ENCODE results near the gene RCE1. TPM values are rescaled to one million over a fixed set of nuclear protein-coding genes. Genes with fewer than 3 reads are reported as not detected.

Gene RCE1
- total and polyA plus RNA-seq, 3 donors from 2014 or later: 26.4 to 56.9 (median 54.3) TPM

DNA sequence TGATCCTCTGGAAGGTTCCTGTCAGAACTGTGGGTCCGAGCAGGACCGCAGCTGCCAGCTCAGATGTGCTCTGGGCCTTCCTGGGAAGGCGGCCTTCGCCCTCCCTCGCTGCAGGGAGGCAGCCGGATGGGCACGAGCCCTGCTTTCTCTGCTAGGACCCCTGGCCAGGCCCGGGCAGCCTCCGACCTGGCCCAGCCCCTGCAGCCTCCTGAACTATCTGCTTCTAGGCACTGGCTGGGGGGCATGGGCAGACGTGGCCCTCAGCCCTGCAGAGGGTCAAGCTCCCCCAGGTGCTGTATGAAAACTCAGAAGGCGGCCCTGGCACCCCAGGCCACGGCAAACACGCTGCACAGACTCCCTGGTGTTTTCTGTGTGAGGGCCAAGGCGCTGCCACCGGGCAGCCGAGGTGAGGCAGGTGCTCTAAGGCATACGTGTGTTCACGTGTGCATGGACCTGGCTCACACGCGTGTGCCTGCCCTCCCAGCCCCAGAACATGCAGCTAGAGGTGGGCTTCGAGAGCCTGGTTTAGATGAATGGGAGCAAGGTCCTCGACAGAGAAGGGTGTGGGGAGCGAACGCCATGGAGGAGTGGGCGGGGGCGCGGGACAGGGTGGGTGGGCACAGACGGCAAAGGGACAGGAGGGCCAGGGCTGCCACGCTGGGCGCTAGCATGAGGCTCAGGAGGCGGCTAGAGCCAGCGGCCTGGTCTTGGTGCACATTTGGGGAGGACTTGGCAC, 18.0 kb downstream of the RCE1 start:
- Histone ChIP-seq H3K4me1 (no peaks in the 10 kb centered on the region), H3K27me3 (no peaks in the 10 kb centered on the region), H3K27ac (no peak overlapping the region), H3K36me3 (ENCODE audit: low read depth, missing control alignments) (no peaks in the 10 kb centered on the region), H3K9me3 (no peaks in the 10 kb centered on the region), H3K4me3 (no peak overlapping the region)
- 90 to 95% methylated on average over 15 to 32 of the region's 32 CpGs for WGBS, 2 donors
- no peak for TF ChIP-seq POLR2A (IDR thresholded peaks at IDR 0.05)
- TF ChIP-seq, protein P1, sequence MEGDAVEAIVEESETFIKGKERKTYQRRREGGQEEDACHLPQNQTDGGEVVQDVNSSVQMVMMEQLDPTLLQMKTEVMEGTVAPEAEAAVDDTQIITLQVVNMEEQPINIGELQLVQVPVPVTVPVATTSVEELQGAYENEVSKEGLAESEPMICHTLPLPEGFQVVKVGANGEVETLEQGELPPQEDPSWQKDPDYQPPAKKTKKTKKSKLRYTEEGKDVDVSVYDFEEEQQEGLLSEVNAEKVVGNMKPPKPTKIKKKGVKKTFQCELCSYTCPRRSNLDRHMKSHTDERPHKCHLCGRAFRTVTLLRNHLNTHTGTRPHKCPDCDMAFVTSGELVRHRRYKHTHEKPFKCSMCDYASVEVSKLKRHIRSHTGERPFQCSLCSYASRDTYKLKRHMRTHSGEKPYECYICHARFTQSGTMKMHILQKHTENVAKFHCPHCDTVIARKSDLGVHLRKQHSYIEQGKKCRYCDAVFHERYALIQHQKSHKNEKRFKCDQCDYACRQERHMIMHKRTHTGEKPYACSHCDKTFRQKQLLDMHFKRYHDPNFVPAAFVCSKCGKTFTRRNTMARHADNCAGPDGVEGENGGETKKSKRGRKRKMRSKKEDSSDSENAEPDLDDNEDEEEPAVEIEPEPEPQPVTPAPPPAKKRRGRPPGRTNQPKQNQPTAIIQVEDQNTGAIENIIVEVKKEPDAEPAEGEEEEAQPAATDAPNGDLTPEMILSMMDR (IDR thresholded peaks at IDR 0.05): no peak
- DNase-seq: no peak
- intact Hi-C loops (cut with DNase I; ENCODE audit: low total_unique reads): no loop called here

DNA sequence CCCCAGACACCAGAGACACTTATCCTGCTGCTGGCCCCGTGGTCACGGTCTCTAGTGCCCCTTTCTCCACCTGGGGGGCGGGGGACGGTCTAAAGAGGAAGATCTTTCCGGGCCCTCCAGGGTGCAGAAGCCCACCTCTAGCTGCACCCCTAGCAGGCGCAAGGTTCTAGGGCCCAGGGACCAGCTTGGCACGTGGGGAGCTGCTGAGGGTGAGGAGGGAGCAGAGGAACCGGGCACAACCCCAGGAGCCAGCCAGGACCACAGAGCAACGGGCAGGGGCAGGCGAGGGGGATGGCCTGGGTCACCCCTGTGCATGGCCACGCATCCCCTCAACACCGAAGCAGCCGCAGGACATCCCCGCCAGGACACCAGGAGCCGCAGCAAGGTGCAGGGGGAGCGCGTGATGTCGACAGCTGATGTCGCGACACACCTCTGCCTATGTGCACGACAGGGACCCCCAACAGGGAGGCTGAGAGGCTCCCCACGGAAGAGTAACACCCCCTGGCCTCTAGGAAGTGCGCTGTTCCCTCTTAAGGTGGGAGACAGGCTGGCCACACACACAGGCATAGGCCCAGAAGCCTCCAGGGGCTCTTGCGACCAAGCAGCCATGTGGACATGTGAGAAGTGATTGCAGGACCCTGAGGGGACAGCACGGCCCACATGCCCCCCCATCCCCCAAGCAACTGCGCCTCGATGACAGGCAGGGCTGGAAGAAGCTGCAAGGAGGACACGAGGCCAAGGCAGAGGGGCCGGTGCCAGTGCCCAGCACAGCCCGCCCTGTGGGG, 18.7 kb downstream of the RCE1 start:
- WGBS, 2 donors: 91 to 92% methylated on average over 6 to 29 of the region's 30 CpGs
- no peak overlapping the region for H3K4me3 ChIP-seq
- H3K4me1 ChIP-seq: no peaks in the 10 kb centered on the region
- intact Hi-C loops (cut with DNase I; ENCODE audit: low total_unique reads): no loop called here
- no peak overlapping the region for H3K27ac ChIP-seq
- no peak for TF ChIP-seq POLR2A (IDR thresholded peaks at IDR 0.05)
- TF ChIP-seq, protein P1 (IDR thresholded peaks at IDR 0.05): no peak
- DNase-seq: no peak
- H3K9me3 ChIP-seq: no peaks in the 10 kb centered on the region
- H3K27me3 ChIP-seq: no peaks in the 10 kb centered on the region
- no peaks in the 10 kb centered on the region for H3K36me3 ChIP-seq (ENCODE audit: low read depth, missing control alignments)

GRCh38 chr11:66862559-66863037, 19.4 kb downstream of the RCE1 start:
- Histone ChIP-seq H3K36me3 (ENCODE audit: low read depth, missing control alignments) (no peaks in the 10 kb centered on the region), H3K27ac (no peak overlapping the region), H3K4me3 (no peak overlapping the region), H3K9me3 (no peaks in the 10 kb centered on the region), H3K4me1 (no peaks in the 10 kb centered on the region), H3K27me3 (no peaks in the 10 kb centered on the region)
- no peak for DNase-seq
- TF ChIP-seq POLR2A (IDR thresholded peaks at IDR 0.05): no peak
- TF ChIP-seq, protein P1 (IDR thresholded peaks at IDR 0.05): no peak
- intact Hi-C loops (cut with DNase I; ENCODE audit: low total_unique reads): no loop called here
- WGBS, 2 donors: 92 to 100% methylated on average over 2 to 11 of the region's 11 CpGs

GRCh38 chr11:66863428-66864125, 20.3 kb downstream of the RCE1 start:
- Histone ChIP-seq H3K27ac (no peak overlapping the region), H3K4me3 (no peak overlapping the region), H3K4me1 (no peaks in the 10 kb centered on the region), H3K27me3 (no peaks in the 10 kb centered on the region), H3K36me3 (ENCODE audit: low read depth, missing control alignments) (no peaks in the 10 kb centered on the region), H3K9me3 (no peaks in the 10 kb centered on the region)
- 89 to 93% methylated on average over 18 to 31 of the region's 31 CpGs for WGBS, 2 donors
- intact Hi-C loops (cut with DNase I; ENCODE audit: low total_unique reads): no loop called here
- no peak for DNase-seq
- TF ChIP-seq, protein P1 (IDR thresholded peaks at IDR 0.05): no peak
- no peak for TF ChIP-seq POLR2A (IDR thresholded peaks at IDR 0.05)

Measured in testis (tissue), 3 donors.